Heart left ventricle (tissue), 13 donors: ENCODE measurements around the gene CRTC2.

Experiments
- CTCF ChIP-seq, 12 donors: fragments of 200-600 bp; sonication (generic) in 4 of 12; IDR thresholded peaks; one replicate each; pipeline versions ENCODE4 v1.5.0 to v1.8.0; 2018 to 2022; ENCODE audit warnings: antibody characterized with exemption in 12 of 12, mild to moderate bottlenecking in 5 of 12
- POLR2A ChIP-seq, 2 donors: fragments of 450-650 bp; IDR thresholded peaks; one replicate each; pipeline ENCODE4 v1.6.1; 2017; ENCODE audit warnings: antibody characterized with exemption in 2 of 2, mild to moderate bottlenecking in 2 of 2, moderate library complexity in 2 of 2
- donor health status: ischemic (EF 13 %, LVEDD 7.1; RV severe dilation, severe dysfunction).
- donor health status: DM: no; HTN: yes; CAD: no.
- donor health status: DM: no; HTN: no; CAD: no.
- donor health status: ischemic (EF 25% LVEDD 6.9; RV normal size, moderate dysfunction).
- donor health status: ischemic (EF 25% LVEDD 5.7; RV mildly dilated, moderate dysfunction).
- donor health status: ischemic (EF 35%, LVEDD 5.7; RV mildly dilated, moderate dysfunction).
- donor health status: nonischemic (EF 11% LVEDD 7.7; RV severe dilation, severe dysfunction).
- donor health status: DM: yes; HTN: yes; CAD: no.
- donor health status: PGD.
- donor health status: ischemic (EF 29% LVEDD 5.4; RV normal size, mild dysfunction).
- donor health status: nonischemic (EF 23%, LVEDD 6.1; RV moderate dilation, normal function).

GRCh38 chr1:153960206-153960605, 1.8 kb upstream of the CRTC2 start:
- TF ChIP-seq CTCF (IDR thresholded peaks at IDR 0.05) (no peak), POLR2A (IDR thresholded peaks at IDR 0.05) (no peak)
